NCI-H748 (cell line): ENCODE measurements around the gene ZNF585A.

Experiments
- DNase-seq: peaks from one replicate; lab custom pipeline; 2025; ENCODE audit not compliant: unreplicated experiment; lab: John Stamatoyannopoulos, UW

Gene ZNF585A

DNA sequence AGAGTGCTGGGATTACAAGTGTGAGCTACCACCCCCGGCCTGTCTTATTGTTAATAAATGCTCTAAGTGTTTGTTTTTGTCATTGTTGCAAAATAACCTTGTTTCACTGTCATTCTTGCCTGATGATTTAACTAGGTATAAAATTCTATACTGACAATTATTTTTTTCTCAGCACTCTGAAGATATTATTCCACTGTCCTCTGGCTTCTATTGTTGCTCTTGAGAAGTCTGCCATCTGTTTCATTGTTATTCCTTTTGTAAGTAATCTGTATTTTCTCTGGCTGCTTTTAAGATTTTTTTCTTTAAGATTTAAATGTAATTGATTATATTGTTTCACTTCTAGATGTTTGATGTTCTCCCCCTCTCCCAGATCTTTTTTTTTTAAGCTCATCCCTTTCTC lies 76.6 kb downstream of the ZNF585A start:
- DNase-seq = no peak
